Fibroblast of lung (primary cell): ENCODE results near the gene DUSP11.

Source experiments
- CTCF ChIP-seq, 2 donors: IDR thresholded peaks in 1 of 2; conservative IDR thresholded peaks in 1 of 2; 1 replicate in 1 of 2; 2 replicates in 1 of 2; pipeline ENCODE4 v1.5.1; 2011 to 2012; ENCODE audit warnings: low read length in 2 of 2, control low read depth in 1 of 2, inconsistent platforms in 1 of 2, low read depth in 1 of 2, mild to moderate bottlenecking in 1 of 2
- EZH2 ChIP-seq: IDR thresholded peaks from 2 replicates; pipeline ENCODE4 v1.5.1; 2012; ENCODE audit warnings: low read length, control low read depth, mild to moderate bottlenecking; ENCODE audit errors: missing control alignments

- TF ChIP-seq CTCF (conservative IDR thresholded peaks at IDR 0.05 in 1 of 2, IDR thresholded peaks at IDR 0.05 in 1 of 2; ENCODE audit: low read depth in 1 of 2, low read length in 2 of 2) = no peak
- no peak for TF ChIP-seq EZH2
Measured at GRCh38 chr2:73759904-73760303, 20.0 kb downstream of the DUSP11 start.
